ENCODE data around the gene KRTAP19-8.

The KRTAP19-8 gene

GRCh38 chr21:31038376-31038775 is at the start of gene KRTAP19-8:
Gene KRTAP19-8, minus strand, starts transcription at chr21:31038476. Its CDS starts 33 bp downstream, at chr21:31038443.
- DNase-seq (ENCODE audit: low read depth in 2 of 2), result no peak

GRCh38 chr21:31087639-31088473 is 49.6 kb upstream of the KRTAP19-8 start:
- no peak for DNase-seq (ENCODE audit: low read depth in 2 of 2)

- DNase-seq (ENCODE audit: low read depth in 2 of 2), result no peak
These were observed 46.4 kb upstream of the KRTAP19-8 start for GRCh38 chr21:31084689-31085088.

GRCh38 chr21:31078796-31079195 is 40.5 kb upstream of the KRTAP19-8 start:
- no peak for DNase-seq (ENCODE audit: low read depth in 2 of 2)

- no peak for DNase-seq (ENCODE audit: low read depth in 2 of 2)
These were observed 39.9 kb upstream of the KRTAP19-8 start for GRCh38 chr21:31078216-31078615.

GRCh38 chr21:31075848-31076247 is 37.6 kb upstream of the KRTAP19-8 start:
- DNase-seq (ENCODE audit: low read depth in 2 of 2), result no peak

- no peak for DNase-seq (ENCODE audit: low read depth in 2 of 2)
These were observed 34.3 kb upstream of the KRTAP19-8 start for GRCh38 chr21:31072533-31072932.

GRCh38 chr21:31064803-31065202 is 26.5 kb upstream of the KRTAP19-8 start:
- no peak for DNase-seq (ENCODE audit: low read depth in 2 of 2)

- no peak for DNase-seq (ENCODE audit: low read depth in 2 of 2)
These were observed 14.3 kb upstream of the KRTAP19-8 start for GRCh38 chr21:31052489-31053142.

GRCh38 chr21:31050577-31051157 is 12.4 kb upstream of the KRTAP19-8 start:
- no peak for DNase-seq (ENCODE audit: low read depth in 2 of 2)

- DNase-seq (ENCODE audit: low read depth in 2 of 2), result no peak
These were observed 7.6 kb upstream of the KRTAP19-8 start for GRCh38 chr21:31045841-31046240.

- DNase-seq (ENCODE audit: low read depth in 2 of 2), result no peak
These were observed 5.2 kb upstream of the KRTAP19-8 start for GRCh38 chr21:31043471-31043870.

- DNase-seq (ENCODE audit: low read depth in 2 of 2), result no peak
These were observed 3.8 kb upstream of the KRTAP19-8 start for GRCh38 chr21:31042080-31042464.

- no peak for DNase-seq (ENCODE audit: low read depth in 2 of 2)
These were observed 3.2 kb upstream of the KRTAP19-8 start for GRCh38 chr21:31041295-31042079.

GRCh38 chr21:31034378-31034777 is 3.9 kb downstream of the KRTAP19-8 start:
- DNase-seq (ENCODE audit: low read depth in 2 of 2), result no peak

GRCh38 chr21:31030367-31031106 is 7.7 kb downstream of the KRTAP19-8 start:
- DNase-seq (ENCODE audit: low read depth in 2 of 2), result no peak

GRCh38 chr21:31023680-31024079 is 14.6 kb downstream of the KRTAP19-8 start:
- DNase-seq (ENCODE audit: low read depth in 2 of 2), result no peak

GRCh38 chr21:31022306-31022705 is 16.0 kb downstream of the KRTAP19-8 start:
- no peak for DNase-seq (ENCODE audit: low read depth in 2 of 2)

GRCh38 chr21:31018232-31018631 is 20.0 kb downstream of the KRTAP19-8 start:
- DNase-seq (ENCODE audit: low read depth in 2 of 2), result no peak

GRCh38 chr21:31014891-31015290 is 23.4 kb downstream of the KRTAP19-8 start:
- DNase-seq (ENCODE audit: low read depth in 2 of 2), result no peak

Data from stimulated activated CD4-positive, alpha-beta T cell treated with anti-CD3 and anti-CD28 coated beads, Interleukin-12 subunit alpha, Interleukin-12 subunit beta, amount 100 ng/mL, for 24 hours (primary cell).